A549 (cell line): Measurements from ENCODE around the gene PRRX2.

Source experiments
- CEBPB ChIP-seq, 2 experiments: fragments of >200 bp in 1 of 2; sonication (Bioruptor Twin) in 1 of 2; formaldehyde crosslinking in 1 of 2; IDR thresholded peaks; 2 replicates each; pipeline ENCODE4 v1.6.1; 2012 to 2016
- EP300 ChIP-seq, 2 experiments: fragments of >200 bp; sonication (Bioruptor Twin); formaldehyde crosslinking; IDR thresholded peaks; 2 replicates in 1 of 2; 3 replicates in 1 of 2; pipeline ENCODE4 v1.6.1; 2016 to 2017
- JUN ChIP-seq, 2 experiments: fragments of >200 bp; sonication (Bioruptor Twin); formaldehyde crosslinking; IDR thresholded peaks; 2 replicates in 1 of 2; 3 replicates in 1 of 2; pipeline ENCODE4 v1.6.1; 2016 to 2017
- MAZ ChIP-seq: fragments of 150-350 bp; IDR thresholded peaks from 2 replicates; pipeline ENCODE4 v1.6.1; 2014; ENCODE audit warnings: antibody characterized with exemption, low read depth, low read length, borderline replicate concordance
- NFE2L2 ChIP-seq: fragments of 150-350 bp; conservative IDR thresholded peaks from 2 replicates; pipeline ENCODE4 v1.6.1; 2014; ENCODE audit warnings: low read length
- NPAS2 ChIP-seq: fragments of 250-450 bp; sonication (Bioruptor Pico); IDR thresholded peaks from 2 replicates; pipeline ENCODE4 v1.8.0; 2022; ENCODE audit warnings: mild to moderate bottlenecking, moderate library complexity, borderline replicate concordance
- PHF8 ChIP-seq: fragments of 200-600 bp; sonication (generic); IDR thresholded peaks from 2 replicates; pipeline ENCODE4 v1.6.1; 2016; ENCODE audit warnings: low read depth, mild to moderate bottlenecking, antibody characterized with exemption, moderate library complexity, borderline replicate concordance
- POLR2A ChIP-seq: IDR thresholded peaks from 2 replicates; pipeline ENCODE4 v1.6.1; 2012; ENCODE audit warnings: mild to moderate bottlenecking, low read length
- RAD21 ChIP-seq, 2 experiments: fragments of >200 bp in 1 of 2; sonication (Bioruptor Twin) in 1 of 2; formaldehyde crosslinking in 1 of 2; IDR thresholded peaks in 1 of 2; conservative IDR thresholded peaks in 1 of 2; 2 replicates in 1 of 2; 3 replicates in 1 of 2; pipeline ENCODE4 v1.6.1; 2012 to 2018; ENCODE audit warnings: inconsistent platforms in 1 of 2
- ZFP36 ChIP-seq: fragments of 450-650 bp; IDR thresholded peaks from 2 replicates; pipeline ENCODE4 v1.6.1; 2014; ENCODE audit warnings: borderline replicate concordance; ENCODE audit not compliant: partially characterized antibody
- TF ChIP-seq, protein P1 (sequence below): fragments of >200 bp; sonication (Bioruptor Twin); formaldehyde crosslinking; IDR thresholded peaks from 3 replicates; pipeline ENCODE4 v1.5.1; 2016
- TF ChIP-seq, protein P2 (sequence below): IDR thresholded peaks from 2 replicates; pipeline ENCODE4 v1.6.1; 2012

DNA sequence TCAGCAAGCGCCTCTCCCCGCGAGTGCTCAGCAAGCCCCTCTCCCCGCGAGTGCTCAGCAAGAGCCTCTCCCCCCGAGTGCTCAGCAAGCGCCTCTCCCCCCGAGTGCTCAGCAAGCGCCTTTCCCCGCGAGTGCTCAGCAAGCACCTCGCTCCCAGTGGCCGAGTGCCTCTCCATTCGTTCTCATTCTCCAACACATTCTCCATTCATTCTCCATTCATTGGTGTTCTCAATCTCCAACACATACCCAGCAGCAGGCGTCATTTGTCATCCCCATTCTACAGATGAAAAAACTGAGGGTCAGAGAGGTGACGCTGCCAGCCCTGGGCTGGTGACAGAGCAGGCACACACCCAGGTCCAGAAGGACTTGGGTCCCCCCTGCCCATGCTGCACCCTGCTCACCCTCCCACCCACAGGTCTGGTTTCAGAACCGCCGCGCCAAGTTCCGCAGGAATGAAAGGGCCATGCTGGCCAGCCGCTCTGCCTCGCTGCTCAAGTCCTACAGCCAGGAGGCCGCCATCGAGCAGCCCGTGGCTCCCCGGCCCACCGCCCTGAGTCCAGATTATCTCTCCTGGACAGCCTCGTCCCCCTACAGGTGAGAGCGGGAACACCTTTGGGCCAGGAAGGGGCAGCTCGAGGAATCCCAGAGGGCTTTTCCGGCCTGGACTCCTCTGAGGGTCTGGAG, 54.9 kb downstream of the PRRX2 start:
- TF ChIP-seq RAD21 (conservative IDR thresholded peaks at IDR 0.05 in 1 of 2, IDR thresholded peaks at IDR 0.05 in 1 of 2): peak in 1 of 2 experiments; percentile 17; a peak in 1 of 5 replicates
- no peak for TF ChIP-seq NFE2L2
- TF ChIP-seq POLR2A: no peak
- TF ChIP-seq, protein P1, sequence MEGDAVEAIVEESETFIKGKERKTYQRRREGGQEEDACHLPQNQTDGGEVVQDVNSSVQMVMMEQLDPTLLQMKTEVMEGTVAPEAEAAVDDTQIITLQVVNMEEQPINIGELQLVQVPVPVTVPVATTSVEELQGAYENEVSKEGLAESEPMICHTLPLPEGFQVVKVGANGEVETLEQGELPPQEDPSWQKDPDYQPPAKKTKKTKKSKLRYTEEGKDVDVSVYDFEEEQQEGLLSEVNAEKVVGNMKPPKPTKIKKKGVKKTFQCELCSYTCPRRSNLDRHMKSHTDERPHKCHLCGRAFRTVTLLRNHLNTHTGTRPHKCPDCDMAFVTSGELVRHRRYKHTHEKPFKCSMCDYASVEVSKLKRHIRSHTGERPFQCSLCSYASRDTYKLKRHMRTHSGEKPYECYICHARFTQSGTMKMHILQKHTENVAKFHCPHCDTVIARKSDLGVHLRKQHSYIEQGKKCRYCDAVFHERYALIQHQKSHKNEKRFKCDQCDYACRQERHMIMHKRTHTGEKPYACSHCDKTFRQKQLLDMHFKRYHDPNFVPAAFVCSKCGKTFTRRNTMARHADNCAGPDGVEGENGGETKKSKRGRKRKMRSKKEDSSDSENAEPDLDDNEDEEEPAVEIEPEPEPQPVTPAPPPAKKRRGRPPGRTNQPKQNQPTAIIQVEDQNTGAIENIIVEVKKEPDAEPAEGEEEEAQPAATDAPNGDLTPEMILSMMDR: no peak; the same call in 2 of the 3 replicates
- TF ChIP-seq EP300 (IDR thresholded peaks at IDR 0.05): no peak
- no peak for TF ChIP-seq NPAS2
- TF ChIP-seq ZFP36: no peak
- no peak for TF ChIP-seq PHF8
- no peak for TF ChIP-seq MAZ
- no peak for TF ChIP-seq JUN (IDR thresholded peaks at IDR 0.05)
- TF ChIP-seq, protein P2, sequence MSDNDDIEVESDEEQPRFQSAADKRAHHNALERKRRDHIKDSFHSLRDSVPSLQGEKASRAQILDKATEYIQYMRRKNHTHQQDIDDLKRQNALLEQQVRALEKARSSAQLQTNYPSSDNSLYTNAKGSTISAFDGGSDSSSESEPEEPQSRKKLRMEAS: no peak
- no peak for TF ChIP-seq CEBPB (IDR thresholded peaks at IDR 0.05)
